ENCODE measurements around the gene PIPOX. TPM values are rescaled to one million over a fixed set of nuclear protein-coding genes. Genes with fewer than 3 reads are reported as not detected.
A peak's percentile ranks its signal among the peaks of the same experiment; 100 is the strongest.

The PIPOX gene
- total RNA-seq, 2 donors from 2014 or later, result 1.8 to 5.9 TPM

- Histone ChIP-seq H3K9me3 (ENCODE audit: control insufficient read depth, low read length) (no peaks in the 10 kb centered on the region), H3K4me1 (ENCODE audit: control insufficient read depth, insufficient read depth, low read length) (peaks cover 27% of the 10 kb centered on the region), H3K9ac (ENCODE audit: extremely low read depth, low read length, poor library complexity, severe bottlenecking) (no peak overlapping the region), H3K27me3 (ENCODE audit: control insufficient read depth, insufficient read depth, low read length, poor library complexity, severe bottlenecking) (peaks cover 7% of the 10 kb centered on the region), H3K27ac (ENCODE audit: low read depth, low read length) (no peak overlapping the region), H3K36me3 (ENCODE audit: control insufficient read depth, insufficient read depth, low read length) (no peaks in the 10 kb centered on the region), H3K4me3 (ENCODE audit: low read length) (no peak overlapping the region)
- DNase-seq, result peak; percentile 83
- H3K4me1 Mint-ChIP-seq, result peaks cover 35% of the 10 kb centered on the region
- H3K27me3 Mint-ChIP-seq (ENCODE audit: insufficient read depth), result peaks cover 28% of the 10 kb centered on the region
- peak overlapping the region; percentile 45 for H3K4me3 Mint-ChIP-seq
- H3K36me3 Mint-ChIP-seq (ENCODE audit: low read depth), result no peaks in the 10 kb centered on the region
- H3K9me3 Mint-ChIP-seq, result no peaks in the 10 kb centered on the region
- no peak overlapping the region for H3K27ac Mint-ChIP-seq
- 63 to 71% methylated on average over 3 to 6 of the region's 6 CpGs for WGBS, 2 experiments (ENCODE audit: insufficient coverage in 1 of 2, insufficient read length in 1 of 2)
- no peak for TF ChIP-seq CTCF (conservative IDR thresholded peaks at IDR 0.05)
These were observed 24.0 kb upstream of the PIPOX start for GRCh38 chr17:29018788-29019474.

- Mint-ChIP-seq H3K9me3 (no peaks in the 10 kb centered on the region), H3K36me3 (ENCODE audit: low read depth) (no peaks in the 10 kb centered on the region), H3K4me1 (peaks cover 31% of the 10 kb centered on the region), H3K4me3 (peak overlapping the region; percentile 45), H3K27ac (peak overlapping the region; percentile 32), H3K27me3 (ENCODE audit: insufficient read depth) (peaks cover 35% of the 10 kb centered on the region)
- peak; percentile 88 for DNase-seq
- 39 to 65% methylated on average over 17 to 39 of the region's 39 CpGs for WGBS, 2 experiments (ENCODE audit: insufficient coverage in 1 of 2, insufficient read length in 1 of 2)
- Histone ChIP-seq H3K27me3 (ENCODE audit: control insufficient read depth, insufficient read depth, low read length, poor library complexity, severe bottlenecking) (peaks cover 8% of the 10 kb centered on the region), H3K4me1 (ENCODE audit: control insufficient read depth, insufficient read depth, low read length) (peaks cover 23% of the 10 kb centered on the region), H3K27ac (ENCODE audit: low read depth, low read length) (no peak overlapping the region), H3K36me3 (ENCODE audit: control insufficient read depth, insufficient read depth, low read length) (no peaks in the 10 kb centered on the region), H3K4me3 (ENCODE audit: low read length) (no peak overlapping the region), H3K9ac (ENCODE audit: extremely low read depth, low read length, poor library complexity, severe bottlenecking) (no peak overlapping the region), H3K9me3 (ENCODE audit: control insufficient read depth, low read length) (no peaks in the 10 kb centered on the region)
- no peak for TF ChIP-seq CTCF (conservative IDR thresholded peaks at IDR 0.05)
These were observed 23.3 kb upstream of the PIPOX start for GRCh38 chr17:29019475-29020181.

GRCh38 chr17:29020576-29020975 lies 22.4 kb upstream of the PIPOX start:
- peaks cover 25% of the 10 kb centered on the region for H3K4me1 Mint-ChIP-seq
- H3K27me3 Mint-ChIP-seq (ENCODE audit: insufficient read depth), result peaks cover 37% of the 10 kb centered on the region
- H3K4me3 Mint-ChIP-seq, result no peak overlapping the region

More at GRCh38 chr17:29020576-29020975, 22.4 kb upstream of the PIPOX start:
- no peaks in the 10 kb centered on the region for H3K9me3 ChIP-seq (ENCODE audit: control insufficient read depth, low read length)
- no peak overlapping the region for H3K4me3 ChIP-seq (ENCODE audit: low read length)
- H3K27me3 ChIP-seq (ENCODE audit: control insufficient read depth, insufficient read depth, low read length, poor library complexity, severe bottlenecking), result peaks cover 8% of the 10 kb centered on the region
- no peaks in the 10 kb centered on the region for H3K9me3 Mint-ChIP-seq
- no peaks in the 10 kb centered on the region for H3K36me3 ChIP-seq (ENCODE audit: control insufficient read depth, insufficient read depth, low read length)
- no peak overlapping the region for H3K27ac Mint-ChIP-seq
- WGBS, 2 experiments (ENCODE audit: insufficient coverage in 1 of 2, insufficient read length in 1 of 2), result 93% methylated on average over 7 to 8 of the region's 8 CpGs
- peaks cover 17% of the 10 kb centered on the region for H3K4me1 ChIP-seq (ENCODE audit: control insufficient read depth, insufficient read depth, low read length)
- H3K36me3 Mint-ChIP-seq (ENCODE audit: low read depth), result no peaks in the 10 kb centered on the region
- no peak overlapping the region for H3K27ac ChIP-seq (ENCODE audit: low read depth, low read length)
- peak; percentile 58 for DNase-seq
- no peak for TF ChIP-seq CTCF (conservative IDR thresholded peaks at IDR 0.05)
- H3K9ac ChIP-seq (ENCODE audit: extremely low read depth, low read length, poor library complexity, severe bottlenecking), result no peak overlapping the region

Measured in endodermal cell (in vitro differentiated cells).